IMR-90 (cell line): Measurements from ENCODE around the gene SCAMP1. TPM values are rescaled to one million over a fixed set of nuclear protein-coding genes. Genes with fewer than 3 reads are reported as not detected.

Experiments
- ATAC-seq: fragments of 200-7000 bp; cut with Tn5 transposase; 2 replicates; pipeline ENCODE4 v1.9.1; 2020; ENCODE audit warnings: low read depth, mild to moderate bottlenecking, moderate library complexity
- BruUV-seq: library from RNA; stranded (reverse); fragments of 400-500 nt; replicated peaks from 2 replicates; lab custom pipeline; 2021; lab: Mats Ljungman, UMichigan
- CTCF ChIA-PET: fragments of 300-600 bp; formaldehyde crosslinking; extraction: SDS; loops from one replicate; lab custom pipeline; 2021; ENCODE audit warnings: antibody characterized with exemption; lab: Yijun Ruan, JAX
- POLR2A ChIA-PET: fragments of 300-600 bp; sonication (Branson Sonifier 250); formaldehyde crosslinking; loops from one replicate; lab custom pipeline; 2022; ENCODE audit warnings: antibody characterized with exemption; ENCODE audit not compliant: unreplicated experiment; lab: Charles Lee
- DNase-seq: peaks from one replicate; pipeline ENCODE4 v3.0.0; 2013
- H2AFZ ChIP-seq: replicated peaks from 2 replicates; pipeline ENCODE3; 2013; ENCODE audit warnings: low read length, mild to moderate bottlenecking; ENCODE audit not compliant: poor library complexity
- H2AK5ac ChIP-seq: 2 replicates; pipeline ENCODE4 v1.6.1; 2013; ENCODE audit warnings: low read depth, low read length, inconsistent platforms
- H2AK9ac ChIP-seq: replicated peaks from 2 replicates; pipeline ENCODE3; 2013; ENCODE audit warnings: mild to moderate bottlenecking, low read depth, low read length, moderate library complexity; ENCODE audit not compliant: poor library complexity
- H2BK120ac ChIP-seq: 2 replicates; pipeline ENCODE4 v1.6.1; 2013; ENCODE audit warnings: low read depth, low read length, inconsistent platforms
- H2BK15ac ChIP-seq: 3 replicates; pipeline ENCODE4 v1.6.1; 2013; ENCODE audit warnings: low read depth, low read length, inconsistent platforms
- H2BK20ac ChIP-seq: 2 replicates; pipeline ENCODE4 v1.6.1; 2013; ENCODE audit warnings: low read depth, mild to moderate bottlenecking, inconsistent platforms, low read length, moderate library complexity
- H2BK5ac ChIP-seq: 2 replicates; pipeline ENCODE4 v1.6.1; 2013; ENCODE audit warnings: mild to moderate bottlenecking, low read depth, low read length, inconsistent platforms; ENCODE audit not compliant: poor library complexity, severe bottlenecking
- H3K14ac ChIP-seq: replicated peaks from 2 replicates; pipeline ENCODE4 v1.6.1; 2013; ENCODE audit warnings: low read depth, low read length, inconsistent platforms
- H3K18ac ChIP-seq: 2 replicates; pipeline ENCODE4 v1.6.1; 2013; ENCODE audit warnings: low read depth, low read length, control low read depth
- H3K23ac ChIP-seq: 2 replicates; pipeline ENCODE4 v1.6.1; 2013; ENCODE audit warnings: low read depth, low read length, inconsistent platforms
- H3K27ac ChIP-seq: 2 replicates; pipeline ENCODE4 v1.5.1; 2013; ENCODE audit warnings: mild to moderate bottlenecking, control low read depth, low read length; ENCODE audit not compliant: insufficient read depth
- H3K27me3 ChIP-seq: 2 replicates; pipeline ENCODE4 v1.6.1; 2013; ENCODE audit warnings: low read length; ENCODE audit not compliant: control insufficient read depth, insufficient read depth
- H3K36me3 ChIP-seq: 2 replicates; pipeline ENCODE4 v1.6.1; 2013; ENCODE audit warnings: low read length, mixed read lengths; ENCODE audit not compliant: control insufficient read depth, insufficient read depth
- H3K4ac ChIP-seq: 2 replicates; pipeline ENCODE4 v1.6.1; 2013; ENCODE audit warnings: low read depth, low read length, inconsistent platforms
- H3K4me1 ChIP-seq: 2 replicates; pipeline ENCODE4 v1.6.1; 2013; ENCODE audit warnings: low read length, mixed read lengths; ENCODE audit not compliant: control insufficient read depth, insufficient read depth
- H3K4me2 ChIP-seq: 2 replicates; pipeline ENCODE4 v1.6.1; 2013; ENCODE audit warnings: low read depth, mild to moderate bottlenecking, control low read depth, low read length, moderate library complexity
- H3K4me3 ChIP-seq: 2 replicates; pipeline ENCODE4 v1.5.1; 2013; ENCODE audit warnings: low read depth, mild to moderate bottlenecking, control low read depth, low read length, moderate library complexity; ENCODE audit not compliant: insufficient read depth
- H3K56ac ChIP-seq: 2 replicates; pipeline ENCODE4 v1.6.1; 2013; ENCODE audit warnings: low read length, inconsistent platforms; ENCODE audit not compliant: insufficient read depth; ENCODE audit errors: extremely low read depth
- H3K79me1 ChIP-seq, 2 experiments: 2 replicates each; pipeline ENCODE4 v1.6.1; 2013; ENCODE audit warnings: low read length in 2 of 2, inconsistent platforms in 1 of 2, low read depth in 1 of 2
- H3K9ac ChIP-seq: 2 replicates; pipeline ENCODE4 v1.6.1; 2013; ENCODE audit warnings: low read depth, low read length, control low read depth
- H3K9me1 ChIP-seq: 2 replicates; pipeline ENCODE4 v1.6.1; 2013; ENCODE audit warnings: low read length, inconsistent platforms; ENCODE audit not compliant: insufficient read depth
- H3K9me3 ChIP-seq: 2 replicates; pipeline ENCODE4 v1.6.1; 2013; ENCODE audit warnings: low read length; ENCODE audit not compliant: control insufficient read depth, insufficient read depth
- H4K20me1 ChIP-seq: 2 replicates; pipeline ENCODE4 v1.6.1; 2013; ENCODE audit warnings: low read length, inconsistent platforms; ENCODE audit not compliant: insufficient read depth
- H4K5ac ChIP-seq: 2 replicates; pipeline ENCODE4 v1.6.1; 2013; ENCODE audit warnings: mild to moderate bottlenecking, low read depth, low read length, control low read depth
- H4K8ac ChIP-seq, 2 experiments: 2 replicates each; pipeline ENCODE4 v1.6.1; 2013; ENCODE audit warnings: low read depth in 2 of 2, low read length in 2 of 2, control low read depth in 1 of 2, inconsistent platforms in 1 of 2
- H4K91ac ChIP-seq: 2 replicates; pipeline ENCODE4 v1.6.1; 2013; ENCODE audit warnings: low read depth, low read length, inconsistent platforms; ENCODE audit not compliant: insufficient read depth
- BHLHE40 ChIP-seq: fragments of 150-350 bp; IDR thresholded peaks from 2 replicates; pipeline ENCODE4 v1.6.1; 2016; ENCODE audit warnings: mild to moderate bottlenecking, low read depth, low read length
- CEBPB ChIP-seq: IDR thresholded peaks from 2 replicates; pipeline ENCODE4 v1.6.1; 2012; ENCODE audit warnings: low read depth, low read length, improper control_type of control experiment
- CHD1 ChIP-seq: IDR thresholded peaks from 2 replicates; pipeline ENCODE4 v1.6.1; 2012; ENCODE audit warnings: low read depth, low read length, improper control_type of control experiment
- FOS ChIP-seq: fragments of 150-350 bp; IDR thresholded peaks from 2 replicates; pipeline ENCODE4 v1.6.1; 2016; ENCODE audit warnings: low read depth, low read length
- MAFK ChIP-seq: IDR thresholded peaks from 2 replicates; pipeline ENCODE4 v1.6.1; 2012; ENCODE audit warnings: low read depth, low read length, improper control_type of control experiment
- MAZ ChIP-seq: IDR thresholded peaks from 2 replicates; pipeline ENCODE4 v1.6.1; 2012; ENCODE audit warnings: low read depth, mild to moderate bottlenecking, low read length, improper control_type of control experiment, moderate library complexity, borderline replicate concordance
- MXI1 ChIP-seq: IDR thresholded peaks from 2 replicates; pipeline ENCODE4 v1.6.1; 2012; ENCODE audit warnings: low read depth, mild to moderate bottlenecking, low read length, moderate library complexity, borderline replicate concordance
- NFE2L2 ChIP-seq: fragments of 150-350 bp; IDR thresholded peaks from 2 replicates; pipeline ENCODE4 v1.6.1; 2016; ENCODE audit warnings: low read depth, mild to moderate bottlenecking, low read length
- POLR2A ChIP-seq: IDR thresholded peaks from 2 replicates; pipeline ENCODE4 v1.6.1; 2012; ENCODE audit warnings: mild to moderate bottlenecking, low read depth, low read length
- RAD21 ChIP-seq: IDR thresholded peaks from 2 replicates; pipeline ENCODE4 v1.6.1; 2012; ENCODE audit warnings: low read length, improper control_type of control experiment
- RCOR1 ChIP-seq: IDR thresholded peaks from 2 replicates; pipeline ENCODE4 v1.6.1; 2012; ENCODE audit warnings: mild to moderate bottlenecking, low read length, improper control_type of control experiment; ENCODE audit not compliant: insufficient replicate concordance
- RFX5 ChIP-seq: IDR thresholded peaks from 2 replicates; pipeline ENCODE4 v1.8.0; 2012; ENCODE audit warnings: low read depth, mild to moderate bottlenecking, low read length, moderate library complexity
- SMC3 ChIP-seq: fragments of 150-350 bp; IDR thresholded peaks from 2 replicates; pipeline ENCODE4 v1.6.1; 2016; ENCODE audit warnings: low read depth, mild to moderate bottlenecking, antibody characterized with exemption, low read length, moderate library complexity
- USF2 ChIP-seq: fragments of 150-350 bp; IDR thresholded peaks from 2 replicates; pipeline ENCODE4 v1.6.1; 2017; ENCODE audit warnings: mild to moderate bottlenecking, antibody characterized with exemption, low read length, low read depth
- WGBS, 2 experiments: methylation state at CpG; one replicate each; pipeline versions ENCODE4 v1.1.5 to v1.1.7; 2013; ENCODE audit warnings: missing lambda C conversion rate in 2 of 2; ENCODE audit not compliant: insufficient read length in 1 of 2; ENCODE audit errors: extremely low coverage in 2 of 2; 5-methylcytosine and 5-hydroxymethylcytosine counted together
- dilution Hi-C: fragments of 300-500 bp; cut with HindIII; formaldehyde crosslinking; loops from one replicate; pipeline ENCODE4 v1.14.3; 2018; ENCODE audit warnings: low sequenced_read_pairs; ENCODE audit not compliant: unreplicated experiment
- in situ Hi-C: fragments of 300-500 bp; cut with MboI; formaldehyde crosslinking; loops from 3 replicates; pipeline ENCODE4 v1.14.3; 2019; ENCODE audit warnings: low sequenced_read_pairs, inconsistent platforms, mixed read lengths
- intact Hi-C: fragments of 100-400 bp; cut with micrococcal nuclease; formaldehyde crosslinking; loops from 2 replicates; pipeline ENCODE4 v1.10.0; 2022
- polyA plus RNA-seq, 3 experiments: library from polyadenylated mRNA; depleted of rRNA; stranded (reverse); fragments of >200 nt; gene quantifications; 2 replicates each; pipeline ENCODE4 v1.2.3, GENCODE V29; 2012; ENCODE audit warnings: low replicate concordance in 1 of 3
- total RNA-seq: library from RNA; depleted of rRNA; stranded (reverse); fragments of >200 nt; gene quantifications from 2 replicates; pipeline ENCODE4 v1.2.3, GENCODE V29; 2012
- TF ChIP-seq, protein P1 (sequence below): fragments of 150-350 bp; IDR thresholded peaks from 2 replicates; pipeline ENCODE4 v1.6.1; 2016; ENCODE audit warnings: low read depth, mild to moderate bottlenecking, low read length, moderate library complexity, borderline replicate concordance
- TF ChIP-seq, protein P2 (sequence below): conservative IDR thresholded peaks from 2 replicates; pipeline ENCODE4 v1.5.1; 2012; ENCODE audit warnings: mild to moderate bottlenecking, low read depth, low read length, improper control_type of control experiment

SCAMP1 gene
- total and polyA plus RNA-seq, 2 of the 4 experiments (the other 2 are of a cell fraction) = 13.5 to 114 TPM

- no peak overlapping the region for H3K4me2 ChIP-seq
- H3K14ac ChIP-seq = no peak overlapping the region
- H3K56ac ChIP-seq = no peak overlapping the region
- no CpG with 5 or more reads among the region's 2 CpGs for WGBS, 2 experiments
- no peak overlapping the region for H4K8ac ChIP-seq
- no peak overlapping the region for H3K18ac ChIP-seq
- H4K5ac ChIP-seq = no peak overlapping the region
- ATAC-seq = peak; percentile 91
- H2BK120ac ChIP-seq = no peak overlapping the region
- H3K9me1 ChIP-seq = no peaks in the 10 kb centered on the region
- dilution Hi-C loops = no loop called here
- in situ Hi-C loops = loop anchor here (25.0 kb wide), 1 partner anchor 642 kb away; no protein-coding TSS in a partner anchor
- no peak overlapping the region for H2BK20ac ChIP-seq
- no TSS peak for BruUV-seq
- peak; percentile 69 for DNase-seq
- no peaks in the 10 kb centered on the region for H3K9me3 ChIP-seq
- no peak overlapping the region for H3K23ac ChIP-seq
- no peaks in the 10 kb centered on the region for H3K27me3 ChIP-seq
- H3K4ac ChIP-seq = no peak overlapping the region
- no peaks in the 10 kb centered on the region for H3K4me1 ChIP-seq
- no peak overlapping the region for H2AK9ac ChIP-seq
- no peak overlapping the region for H3K4me3 ChIP-seq
- ChIA-PET CTCF (interaction anchor here (0.7 to 1.5 kb wide), 3 partner anchors 11 to 1208 kb away, joined by 3 to 6 read pairs (median 4); no protein-coding TSS in a partner anchor), POLR2A (no interaction called here)
- H3K27ac ChIP-seq = no peak overlapping the region
- no peak overlapping the region for H2BK5ac ChIP-seq
- no peak for TF ChIP-seq POLR2A
- TF ChIP-seq, protein P1, sequence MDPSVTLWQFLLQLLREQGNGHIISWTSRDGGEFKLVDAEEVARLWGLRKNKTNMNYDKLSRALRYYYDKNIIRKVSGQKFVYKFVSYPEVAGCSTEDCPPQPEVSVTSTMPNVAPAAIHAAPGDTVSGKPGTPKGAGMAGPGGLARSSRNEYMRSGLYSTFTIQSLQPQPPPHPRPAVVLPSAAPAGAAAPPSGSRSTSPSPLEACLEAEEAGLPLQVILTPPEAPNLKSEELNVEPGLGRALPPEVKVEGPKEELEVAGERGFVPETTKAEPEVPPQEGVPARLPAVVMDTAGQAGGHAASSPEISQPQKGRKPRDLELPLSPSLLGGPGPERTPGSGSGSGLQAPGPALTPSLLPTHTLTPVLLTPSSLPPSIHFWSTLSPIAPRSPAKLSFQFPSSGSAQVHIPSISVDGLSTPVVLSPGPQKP = no peak
- no peak for TF ChIP-seq NFE2L2
- peak; percentile 79 for TF ChIP-seq RAD21
- peak; percentile 73 for TF ChIP-seq SMC3
- no peak for TF ChIP-seq MAFK
- no peak for TF ChIP-seq FOS
- no peak for TF ChIP-seq CHD1
- TF ChIP-seq USF2 = no peak
- no peak for TF ChIP-seq BHLHE40
- TF ChIP-seq MAZ = no peak
- no peak for TF ChIP-seq CEBPB
- TF ChIP-seq RFX5 = no peak
- TF ChIP-seq MXI1 = no peak
- TF ChIP-seq RCOR1 = no peak
- TF ChIP-seq, protein P2, sequence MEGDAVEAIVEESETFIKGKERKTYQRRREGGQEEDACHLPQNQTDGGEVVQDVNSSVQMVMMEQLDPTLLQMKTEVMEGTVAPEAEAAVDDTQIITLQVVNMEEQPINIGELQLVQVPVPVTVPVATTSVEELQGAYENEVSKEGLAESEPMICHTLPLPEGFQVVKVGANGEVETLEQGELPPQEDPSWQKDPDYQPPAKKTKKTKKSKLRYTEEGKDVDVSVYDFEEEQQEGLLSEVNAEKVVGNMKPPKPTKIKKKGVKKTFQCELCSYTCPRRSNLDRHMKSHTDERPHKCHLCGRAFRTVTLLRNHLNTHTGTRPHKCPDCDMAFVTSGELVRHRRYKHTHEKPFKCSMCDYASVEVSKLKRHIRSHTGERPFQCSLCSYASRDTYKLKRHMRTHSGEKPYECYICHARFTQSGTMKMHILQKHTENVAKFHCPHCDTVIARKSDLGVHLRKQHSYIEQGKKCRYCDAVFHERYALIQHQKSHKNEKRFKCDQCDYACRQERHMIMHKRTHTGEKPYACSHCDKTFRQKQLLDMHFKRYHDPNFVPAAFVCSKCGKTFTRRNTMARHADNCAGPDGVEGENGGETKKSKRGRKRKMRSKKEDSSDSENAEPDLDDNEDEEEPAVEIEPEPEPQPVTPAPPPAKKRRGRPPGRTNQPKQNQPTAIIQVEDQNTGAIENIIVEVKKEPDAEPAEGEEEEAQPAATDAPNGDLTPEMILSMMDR = peak; percentile 71
- intact Hi-C loops = loop anchor here (5.0 to 10.0 kb wide), 3 partner anchors 304 to 642 kb away; no protein-coding TSS in a partner anchor
- H3K79me1 ChIP-seq = no peaks in the 10 kb centered on the region
- H2AFZ ChIP-seq = no peak overlapping the region
- H4K20me1 ChIP-seq = no peaks in the 10 kb centered on the region
- H3K36me3 ChIP-seq = no peaks in the 10 kb centered on the region
- H2AK5ac ChIP-seq = no peak overlapping the region
- H2BK15ac ChIP-seq = no peak overlapping the region
- no peak overlapping the region for H3K9ac ChIP-seq
- no peak overlapping the region for H4K91ac ChIP-seq
Measured at GRCh38 chr5:78320401-78320800, 40.0 kb upstream of the SCAMP1 start.
